ENCODE results near the gene SRRT. TPM values are rescaled to one million over a fixed set of nuclear protein-coding genes. Genes with fewer than 3 reads are reported as not detected.

Gene SRRT
- total and polyA plus RNA-seq, 2 donors (not counting 3 experiments of a cell fraction or from before 2014, with no cell fraction given): 58.6 to 199 TPM

GRCh38 chr7:100893910-100894721 lies 19.2 kb downstream of the SRRT start:
- Histone ChIP-seq H3K36me3 (ENCODE audit: control insufficient read depth in 2 of 2, extremely low read depth in 1 of 2, insufficient read depth in 2 of 2, low read length in 2 of 2) (no peaks in the 10 kb centered on the region), H3K4me1 (ENCODE audit: control insufficient read depth, extremely low read depth, insufficient read depth, low read length) (peaks cover 22% of the 10 kb centered on the region), H3K4me2 (ENCODE audit: insufficient read depth, low read length) (no peak overlapping the region), H4K20me1 (replicated peaks; ENCODE audit: control insufficient read depth, extremely low read depth, insufficient read depth, low read length) (no peaks in the 10 kb centered on the region), H3K27me3 (ENCODE audit: control insufficient read depth in 2 of 2, insufficient read depth in 2 of 2, low read length in 2 of 2) (peaks cover 9 to 19% of the 10 kb centered on the region in 2 experiments), H3K4me3 (replicated peaks in 1 of 3; ENCODE audit: insufficient read depth in 1 of 3, low read depth in 1 of 3, low read length in 3 of 3) (no peak overlapping the region), H3K79me2 (ENCODE audit: control insufficient read depth, insufficient read depth, low read length) (peaks cover 2% of the 10 kb centered on the region), H3K9me1 (replicated peaks; ENCODE audit: control insufficient read depth, extremely low read depth, insufficient read depth, low read length) (no peaks in the 10 kb centered on the region), H3K9me3 (replicated peaks; ENCODE audit: control insufficient read depth, insufficient read depth, low read length) (no peaks in the 10 kb centered on the region), H3K9ac (replicated peaks; ENCODE audit: extremely low read depth, insufficient read depth, low read length) (no peak overlapping the region), H2AFZ (ENCODE audit: low read depth, low read length) (no peak overlapping the region), H3K27ac (ENCODE audit: insufficient read depth, low read depth, low read length) (no peak overlapping the region)
- no peak for DNase-seq (ENCODE audit: low read depth, low spot score)
- ChIA-PET CTCF (interaction anchor here (0.7 to 2.5 kb wide), 16 partner anchors 10 to 396 kb away, joined by 3 to 44 read pairs (median 4); partner anchors contain the start of genes CLDN15, POP7 and SRRT), POLR2A (interaction anchor here (0.9 kb wide), 1 partner anchor 233 kb away, joined by 3 read pairs; the partner anchor contains the start of gene SERPINE1)
- no peak for FAIRE-seq
- intact Hi-C loops (cut with micrococcal nuclease) (loop anchor here (1.0 to 10.0 kb wide), 4 partner anchors 73 to 401 kb away; partner anchors contain the start of genes MUC12 and VGF), dilution Hi-C loops (cut with MboI; ENCODE audit: extremely low pct_ligation_motif_present, low sequenced_read_pairs) (no loop called here)
- BruUV-seq (replicated peaks): no TSS peak
- TF ChIP-seq CTCF (IDR thresholded peaks at IDR 0.05; ENCODE audit: extremely low read depth in 1 of 2, insufficient read depth in 1 of 2, low read depth in 1 of 2, low read length in 2 of 2): no peak
- TF ChIP-seq EZH2 (IDR thresholded peaks at IDR 0.05; ENCODE audit: borderline replicate concordance, low read depth, low read length, severe bottlenecking): no peak
- TF ChIP-seq POLR2AphosphoS5 (IDR thresholded peaks at IDR 0.05; ENCODE audit: insufficient read depth, low read depth, low read length): no peak
- no peak for TF ChIP-seq FOS (IDR thresholded peaks at IDR 0.05; ENCODE audit: borderline replicate concordance, insufficient read depth, low read length)
- TF ChIP-seq MYC (IDR thresholded peaks at IDR 0.05; ENCODE audit: low read depth, low read length): no peak
- no peak for TF ChIP-seq JUN (IDR thresholded peaks at IDR 0.05; ENCODE audit: borderline replicate concordance, insufficient read depth, insufficient read length, low read depth)
- TF ChIP-seq POLR2A (IDR thresholded peaks at IDR 0.05; ENCODE audit: low read depth, low read length): no peak
- TF ChIP-seq GATA2 (IDR thresholded peaks at IDR 0.05; ENCODE audit: insufficient read depth, insufficient read length, low read depth, low read length): no peak
- TF ChIP-seq MAX (IDR thresholded peaks at IDR 0.05; ENCODE audit: insufficient read depth, insufficient read length): no peak
